NCI-H82 treated with DMSO at 0.1 percent for 48 hours (cell line): ENCODE data around the gene TTLL8.
"Not testable (repeated sequence)": the region's sequence is repeated elsewhere in the genome, so short reads cannot be mapped to it uniquely, and the experiment has no call there.

Experiments used
- DNase-seq: peaks from one replicate; lab custom pipeline; 2025; ENCODE audit not compliant: unreplicated experiment; lab: John Stamatoyannopoulos, UW

TTLL8 gene

DNA sequence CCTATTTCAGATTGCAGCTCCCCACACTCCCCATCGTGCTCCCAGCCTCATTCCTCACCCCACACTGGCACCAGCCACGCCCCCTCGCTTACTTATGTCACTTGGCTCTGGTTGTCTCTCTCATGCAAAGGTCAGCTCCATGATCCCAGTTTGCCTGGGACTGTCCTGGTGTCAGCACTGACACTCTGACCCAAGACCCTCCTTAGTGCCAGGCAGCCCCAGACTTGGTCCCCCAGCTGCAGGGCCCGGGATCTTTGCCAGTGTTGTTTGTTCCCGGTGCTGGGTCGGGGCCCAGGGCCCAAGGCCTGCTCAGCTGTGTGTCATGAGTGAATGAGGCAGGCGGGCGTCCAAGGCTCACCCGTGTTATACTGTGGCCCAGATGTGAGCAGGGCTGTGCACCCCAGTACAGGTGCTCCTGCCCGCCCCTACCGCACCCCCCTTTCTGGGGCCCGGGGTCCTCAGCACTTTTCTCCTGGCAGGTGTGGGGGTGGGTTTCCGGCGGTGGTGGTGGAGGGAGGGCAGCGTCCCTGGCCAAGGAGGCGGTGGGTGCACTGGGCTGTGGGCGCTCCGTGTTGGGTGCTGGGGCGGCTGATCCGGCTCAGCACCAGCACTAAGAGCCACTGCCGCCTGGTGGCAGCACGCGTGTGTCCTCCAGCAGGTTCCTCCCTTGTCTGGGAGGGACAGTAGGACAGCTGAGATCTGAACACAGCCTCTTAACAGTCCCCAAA, 65.0 kb downstream of the TTLL8 start:
- DNase-seq: no peak

GRCh38 chr22:49991907-49992533, 66.1 kb downstream of the TTLL8 start:
- DNase-seq: no peak

- no peak for DNase-seq
Observed at GRCh38 chr22:49991167-49991566, 66.9 kb downstream of the TTLL8 start.

GRCh38 chr22:49989826-49990225, 68.3 kb downstream of the TTLL8 start:
- not testable (repeated sequence) for DNase-seq

DNA sequence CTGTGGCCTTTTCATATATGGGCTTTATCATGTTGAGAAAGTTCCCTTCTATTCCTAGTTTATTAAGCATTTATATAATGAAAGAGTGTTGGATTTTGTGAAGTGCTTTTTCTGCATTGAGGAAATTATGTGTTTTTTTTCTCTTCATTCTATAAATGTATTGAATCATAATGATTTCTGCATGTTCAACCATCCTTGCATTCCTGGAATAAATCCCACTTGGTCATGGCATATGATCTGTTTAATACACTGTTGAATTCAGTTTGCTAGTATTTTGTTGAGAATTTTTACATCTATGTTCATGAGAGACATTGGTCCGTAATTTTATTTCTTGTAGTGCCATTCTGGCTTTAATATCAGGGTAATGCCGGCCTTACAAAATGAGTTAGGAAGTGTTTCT, 71.8 kb downstream of the TTLL8 start:
- DNase-seq: no peak

DNA sequence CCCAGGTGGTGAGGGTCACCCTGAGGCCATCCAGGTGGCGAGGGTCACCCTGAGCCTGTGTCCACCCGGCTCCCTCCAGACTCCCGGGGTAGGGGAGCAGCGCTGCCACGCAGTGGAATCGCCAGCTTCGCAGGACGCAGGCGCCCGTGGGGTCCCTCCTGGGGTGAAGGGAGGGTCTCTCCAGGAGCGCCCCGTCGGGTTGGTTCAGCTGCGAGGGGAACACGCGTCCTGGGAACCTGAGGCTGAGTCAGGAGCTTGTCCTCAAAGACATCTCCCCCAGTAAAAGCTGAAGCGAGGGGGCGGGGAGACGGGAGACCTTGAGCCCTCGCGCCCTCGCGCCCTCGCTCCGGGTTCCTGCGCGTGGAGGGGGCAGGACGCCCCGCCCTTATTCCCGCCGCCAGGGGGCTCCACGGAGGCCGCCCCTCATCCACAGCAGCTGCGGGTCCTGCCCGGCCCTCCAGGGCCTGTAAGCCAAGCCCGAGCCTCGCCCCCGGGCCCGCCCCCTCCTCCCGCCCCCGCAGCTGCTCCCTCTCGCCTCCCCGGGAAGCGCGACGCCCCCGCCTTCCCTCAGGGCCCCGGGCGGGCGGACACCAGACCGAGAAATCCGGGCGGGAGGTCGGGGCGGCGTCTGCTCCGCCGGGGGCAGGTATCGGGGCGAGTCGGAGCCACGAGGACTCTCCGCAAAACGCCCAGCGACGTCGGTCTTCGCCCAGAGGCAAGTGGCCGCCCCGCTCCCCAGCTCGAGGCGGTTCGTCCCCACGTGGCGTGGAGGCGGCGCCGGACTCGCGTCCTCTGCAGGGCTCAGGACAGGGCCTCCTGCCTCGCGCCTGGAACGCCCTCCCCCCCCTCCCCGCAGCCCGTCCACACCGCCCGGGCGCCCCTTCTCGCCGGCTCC, 74.7 kb downstream of the TTLL8 start:
- no peak for DNase-seq

GRCh38 chr22:49981799-49982198, 76.3 kb downstream of the TTLL8 start:
- not testable (repeated sequence) for DNase-seq

DNA sequence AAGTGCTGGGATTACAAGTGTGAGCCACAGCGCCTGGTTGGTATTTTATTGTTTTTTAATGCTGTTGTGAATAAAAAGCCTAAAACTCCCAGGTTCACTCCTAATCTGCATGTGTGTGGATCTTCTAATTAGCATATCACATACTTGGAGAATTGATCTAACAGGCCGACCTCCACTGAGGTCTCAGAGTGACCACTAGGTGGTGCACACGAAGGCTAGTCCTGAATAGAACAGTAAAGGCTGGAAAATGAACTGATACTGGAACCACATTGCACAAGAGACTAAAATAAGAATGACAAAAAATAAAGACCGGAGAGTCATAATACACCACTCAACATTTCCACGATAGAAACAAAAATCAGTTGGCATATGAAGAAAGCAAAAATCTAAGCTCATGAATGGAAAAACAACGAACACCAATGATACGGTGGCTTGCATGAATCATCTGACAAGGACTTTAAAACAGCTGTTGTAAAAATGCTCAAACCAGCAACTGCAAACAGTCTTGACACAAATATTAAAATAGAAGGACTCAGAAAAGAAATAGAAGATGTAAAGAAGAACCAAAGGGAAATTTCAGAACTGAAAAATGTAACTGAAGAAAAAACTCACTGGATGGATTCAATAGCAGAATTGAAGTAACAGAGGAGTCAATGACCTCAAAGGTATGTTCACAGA, 78.4 kb downstream of the TTLL8 start:
- DNase-seq: no peak

DNA sequence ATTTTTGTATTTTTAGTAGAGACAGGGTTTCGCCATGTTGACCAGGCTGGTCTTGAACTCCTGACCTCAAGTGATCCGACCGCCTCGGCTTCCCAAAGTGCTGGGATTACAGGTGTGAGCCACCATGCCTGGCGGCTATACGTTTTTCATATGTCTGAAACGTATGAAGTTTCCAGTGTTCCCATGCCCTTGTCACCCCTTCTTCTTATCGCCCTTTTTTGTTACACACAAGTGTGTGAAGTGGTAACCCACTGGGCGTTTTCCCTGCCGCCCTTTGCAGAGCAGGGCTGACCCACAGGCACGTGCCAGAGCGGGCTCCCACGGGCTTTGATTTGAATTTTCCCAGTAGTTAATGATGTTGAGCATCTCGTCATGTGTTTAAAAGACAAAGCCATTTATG, 80.5 kb downstream of the TTLL8 start:
- DNase-seq: no peak

- no peak for DNase-seq
Observed at GRCh38 chr22:49976439-49977175, 81.5 kb downstream of the TTLL8 start.

GRCh38 chr22:49975543-49976389, 82.3 kb downstream of the TTLL8 start:
- no peak for DNase-seq

GRCh38 chr22:49973018-49973961, 84.8 kb downstream of the TTLL8 start:
- DNase-seq: no peak

DNA sequence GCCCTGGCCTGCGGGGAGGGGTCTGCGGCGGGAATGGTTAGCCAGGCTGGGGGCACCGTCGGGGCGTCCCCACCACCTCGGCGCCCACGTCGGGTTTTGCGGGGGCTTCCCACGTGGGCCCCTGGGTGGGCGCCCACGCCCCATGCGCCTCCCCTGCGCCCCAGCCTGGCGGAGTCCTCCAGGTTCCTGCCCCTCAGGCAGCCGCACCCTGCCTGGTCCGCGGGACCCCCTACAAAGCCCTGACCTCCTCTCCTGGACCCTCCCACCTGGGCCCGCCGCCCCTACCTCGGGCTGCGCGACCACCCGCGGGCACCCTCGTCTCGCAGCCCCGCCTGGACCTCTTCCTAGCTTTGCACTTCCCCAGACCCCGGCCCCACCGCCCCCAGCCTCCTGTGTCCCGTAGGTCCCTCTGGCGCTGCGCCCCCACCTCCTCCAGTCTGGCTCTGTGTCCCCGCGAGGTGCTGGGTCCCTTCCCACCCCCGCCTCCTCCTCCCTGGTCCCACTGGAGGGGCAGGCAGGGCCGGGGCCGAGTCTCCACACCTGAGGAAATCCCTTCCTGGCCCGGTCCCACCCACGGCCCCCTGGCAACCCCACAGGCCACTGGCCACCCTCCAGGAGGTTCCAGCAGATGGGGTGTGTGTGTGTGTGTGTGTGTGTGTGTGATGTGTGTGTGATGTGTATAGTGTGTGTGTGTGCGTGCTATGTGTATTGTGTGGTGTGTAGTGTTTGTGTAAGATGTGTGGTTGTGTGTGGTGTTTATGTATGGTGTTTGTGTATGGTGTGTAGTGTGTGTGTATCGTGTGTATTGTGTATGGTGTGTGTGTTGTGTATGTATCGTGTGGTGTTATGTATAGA, 85.7 kb downstream of the TTLL8 start:
- DNase-seq: no peak

DNA sequence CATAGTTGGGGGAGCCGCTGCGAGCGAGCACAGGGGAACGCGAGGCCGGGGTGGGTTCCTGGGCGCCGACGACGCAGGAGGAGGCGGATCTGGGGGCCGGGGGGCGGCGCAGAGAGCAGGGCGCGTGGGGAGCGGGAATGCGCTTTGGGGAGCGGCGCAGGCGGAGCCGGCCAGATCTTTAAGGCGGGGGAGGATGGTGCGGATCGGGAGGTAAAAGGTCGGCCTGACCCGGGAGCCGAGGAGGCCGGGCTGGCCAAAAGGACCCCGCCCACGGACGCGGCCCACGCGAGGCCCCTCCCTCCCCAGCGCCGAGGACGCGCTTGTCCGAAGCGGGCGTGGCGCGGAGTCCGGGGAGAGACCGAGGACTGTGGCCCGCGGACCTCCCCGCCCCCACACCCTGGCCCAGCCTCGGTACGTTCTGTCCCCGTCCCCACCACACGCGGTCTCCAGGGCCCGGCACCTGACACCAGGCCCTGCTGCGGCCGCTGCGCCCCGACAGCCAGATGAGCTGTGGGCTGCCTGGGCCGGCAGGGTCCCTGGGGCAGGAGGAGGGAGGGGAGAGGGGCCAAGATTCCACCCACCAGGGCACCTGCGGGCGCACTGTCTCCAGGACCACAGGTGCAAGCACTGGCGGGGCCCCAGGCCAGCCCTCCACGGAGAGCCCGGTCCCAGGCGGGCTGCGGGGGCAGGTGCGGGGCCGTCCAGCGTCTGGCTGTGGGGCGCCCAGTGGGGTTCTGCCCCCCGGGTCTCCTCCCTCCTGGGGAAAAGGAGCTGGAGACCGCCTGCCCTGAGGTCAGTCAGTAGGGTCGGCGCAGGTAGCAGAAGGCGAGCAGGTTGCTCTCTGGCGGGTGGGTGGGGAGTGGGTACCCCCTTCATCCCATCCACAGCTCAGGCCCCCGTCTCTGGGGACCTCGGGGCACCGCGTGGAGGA, 86.6 kb downstream of the TTLL8 start:
- DNase-seq: no peak

GRCh38 chr22:49970528-49971231, 87.4 kb downstream of the TTLL8 start:
- no peak for DNase-seq
